HG02623 (cell line): Measurements from ENCODE around the gene NTN1.
"Not testable (repeated sequence)": the region's sequence is repeated elsewhere in the genome, so short reads cannot be mapped to it uniquely, and the experiment has no call there.

Experiments
- ATAC-seq: cut with Tn5 transposase; IDR thresholded peaks from one replicate; pipeline ENCODE4 v1.9.1; 2021; ENCODE audit warnings: moderate library complexity; ENCODE audit not compliant: unreplicated experiment

The NTN1 gene

GRCh38 chr17:9080296-9080914, 59.1 kb downstream of the NTN1 start:
- no peak for ATAC-seq

- ATAC-seq = no peak
Measured at GRCh38 chr17:9080983-9081382, 59.7 kb downstream of the NTN1 start.

GRCh38 chr17:9086577-9086976, 65.3 kb downstream of the NTN1 start:
- ATAC-seq = no peak

GRCh38 chr17:9087921-9088320, 66.6 kb downstream of the NTN1 start:
- ATAC-seq = no peak

- no peak for ATAC-seq
Measured at GRCh38 chr17:9090641-9091096, 69.4 kb downstream of the NTN1 start.

- no peak for ATAC-seq
Measured at GRCh38 chr17:9094193-9094592, 72.9 kb downstream of the NTN1 start.

- no peak for ATAC-seq
Measured at GRCh38 chr17:9095390-9095789, 74.1 kb downstream of the NTN1 start.

GRCh38 chr17:9098242-9098825, 77.0 kb downstream of the NTN1 start:
- ATAC-seq = no peak

- no peak for ATAC-seq
Measured at GRCh38 chr17:9101356-9101755, 80.0 kb downstream of the NTN1 start.

GRCh38 chr17:9103193-9103592, 81.9 kb downstream of the NTN1 start:
- ATAC-seq = not testable (repeated sequence)

- no peak for ATAC-seq
Measured at GRCh38 chr17:9104370-9105041, 83.2 kb downstream of the NTN1 start.

- no peak for ATAC-seq
Measured at GRCh38 chr17:9105068-9105868, 84.0 kb downstream of the NTN1 start.

- ATAC-seq = not testable (repeated sequence)
Measured at GRCh38 chr17:9106278-9106677, 85.0 kb downstream of the NTN1 start.

GRCh38 chr17:9107527-9107926, 86.2 kb downstream of the NTN1 start:
- no peak for ATAC-seq

GRCh38 chr17:9108146-9108545, 86.8 kb downstream of the NTN1 start:
- no peak for ATAC-seq

- no peak for ATAC-seq
Measured at GRCh38 chr17:9109933-9110332, 88.6 kb downstream of the NTN1 start.

- no peak for ATAC-seq
Measured at GRCh38 chr17:9110501-9110900, 89.2 kb downstream of the NTN1 start.

GRCh38 chr17:9115214-9116191, 94.2 kb downstream of the NTN1 start:
- no peak for ATAC-seq

GRCh38 chr17:9116311-9116835, 95.1 kb downstream of the NTN1 start:
- ATAC-seq = no peak
